ENCODE measurements around the gene LIMK2. TPM values are rescaled to one million over a fixed set of nuclear protein-coding genes. Genes with fewer than 3 reads are reported as not detected.

LIMK2 gene
- total and polyA plus RNA-seq, 10 of the 15 experiments (the other 5 are each of a cell fraction or from before 2014, with no cell fraction given) = 2.9 to 40.4 (median 26.7) TPM

GRCh38 chr22:31260474-31260856 is 48.4 kb downstream of the LIMK2 start (continued):
- TF ChIP-seq HDAC2 (IDR thresholded peaks at IDR 0.05) = no peak
- no peak for TF ChIP-seq BCL11A (IDR thresholded peaks at IDR 0.05; ENCODE audit: low read depth, low read length)
- TF ChIP-seq MEF2B (IDR thresholded peaks at IDR 0.05; ENCODE audit: partially characterized antibody, poor library complexity, severe bottlenecking) = no peak
- no peak for TF ChIP-seq CHD1 (IDR thresholded peaks at IDR 0.05; ENCODE audit: low read depth, low read length)
- no peak for TF ChIP-seq SUPT20H (IDR thresholded peaks at IDR 0.05; ENCODE audit: borderline replicate concordance, control insufficient read depth, low read depth, low read length)
- TF ChIP-seq ZBED1 (IDR thresholded peaks at IDR 0.05; ENCODE audit: borderline replicate concordance) = no peak
- TF ChIP-seq E4F1 (IDR thresholded peaks at IDR 0.05; ENCODE audit: borderline replicate concordance, partially characterized antibody) = no peak
- no peak for TF ChIP-seq ATF2 (IDR thresholded peaks at IDR 0.05; ENCODE audit: low read length)
- no peak for TF ChIP-seq NFYB (IDR thresholded peaks at IDR 0.05; ENCODE audit: insufficient read depth, low read depth, low read length)

Measured in GM12878 (cell line).